Measurements from ENCODE around the gene CNTD1. TPM values are rescaled to one million over a fixed set of nuclear protein-coding genes. Genes with fewer than 3 reads are reported as not detected.

The CNTD1 gene
- total and polyA plus RNA-seq, 2 experiments from 2014 or later = 1.1 TPM; not detected in 1

DNA sequence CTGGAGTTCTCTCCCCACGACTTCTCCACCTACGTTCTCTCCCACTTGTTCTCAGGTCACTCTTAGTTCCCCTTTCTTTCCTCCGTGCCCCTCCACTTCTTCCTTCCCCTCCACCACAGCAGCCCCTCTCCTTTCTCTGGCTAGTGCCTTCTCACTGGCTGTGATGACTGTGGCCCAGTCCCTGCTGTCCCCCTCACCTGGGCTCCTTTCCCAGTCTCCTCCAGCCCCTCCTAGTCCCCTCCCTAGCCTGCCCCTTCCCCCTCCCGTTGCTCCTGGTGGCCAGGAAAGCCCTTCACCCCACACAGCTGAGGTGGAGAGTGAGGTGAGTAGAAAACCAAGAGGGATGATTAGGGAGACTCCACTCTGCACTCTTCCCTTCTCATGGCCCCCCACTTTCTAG, 3.6 kb upstream of the CNTD1 start:
- Histone ChIP-seq H3K79me2 (replicated peaks; ENCODE audit: insufficient read depth) (peaks cover 8% of the 10 kb centered on the region), H3K27me3 (ENCODE audit: insufficient read depth) (peaks cover 11% of the 10 kb centered on the region), H3K9me2 (ENCODE audit: insufficient read depth) (no peaks in the 10 kb centered on the region), H3K36me3 (ENCODE audit: insufficient read depth) (no peaks in the 10 kb centered on the region), H3K27ac (ENCODE audit: low read depth) (no peak overlapping the region), H3K4me1 (ENCODE audit: insufficient read depth) (peaks cover 6% of the 10 kb centered on the region; the same call in 1 of the 2 replicates), H3K4me2 (no peak overlapping the region), H3F3A (replicated peaks; ENCODE audit: low read depth) (no peaks in the 10 kb centered on the region), H2AFZ (no peak overlapping the region), H3K4me3 (no peak overlapping the region), H4K20me1 (replicated peaks; ENCODE audit: insufficient read depth) (no peaks in the 10 kb centered on the region)
- Mint-ChIP-seq H3K27me3 (ENCODE audit: insufficient read depth, low read depth, poor library complexity) (peaks cover 13% of the 10 kb centered on the region), H3K4me1 (peaks cover 5% of the 10 kb centered on the region; the same call in 1 of the 3 replicates), H3K27ac (no peak overlapping the region), H3K36me3 (ENCODE audit: low read depth) (peaks cover 13% of the 10 kb centered on the region), H3K4me3 (no peak overlapping the region), H3K9me3 (peaks cover 11% of the 10 kb centered on the region)
- no peak for DNase-seq (ENCODE audit: low spot score)
- TF ChIP-seq JUNB (IDR thresholded peaks at IDR 0.05; ENCODE audit: unreplicated experiment) (no peak), ETS1 (IDR thresholded peaks at IDR 0.05) (no peak), POLR2AphosphoS5 (IDR thresholded peaks at IDR 0.05; ENCODE audit: low read depth) (no peak), STAT1 (IDR thresholded peaks at IDR 0.05; ENCODE audit: unreplicated experiment) (no peak), EZH2 (IDR thresholded peaks at IDR 0.05; ENCODE audit: low read depth, unreplicated experiment) (no peak), ZNF114 (CRISPR knock-in tag; IDR thresholded peaks at IDR 0.05) (no peak), CREB1 (CRISPR knock-in tag; IDR thresholded peaks at IDR 0.05; ENCODE audit: low read depth) (no peak), EZH2phosphoT487 (IDR thresholded peaks at IDR 0.05; ENCODE audit: unreplicated experiment) (no peak), NANOG (IDR thresholded peaks at IDR 0.05; ENCODE audit: borderline replicate concordance) (no peak), REST (IDR thresholded peaks at IDR 0.05; ENCODE audit: unreplicated experiment) (no peak), ZNF331 (CRISPR knock-in tag; IDR thresholded peaks at IDR 0.05; ENCODE audit: low read depth) (no peak)
- TF ChIP-seq, protein P1, sequence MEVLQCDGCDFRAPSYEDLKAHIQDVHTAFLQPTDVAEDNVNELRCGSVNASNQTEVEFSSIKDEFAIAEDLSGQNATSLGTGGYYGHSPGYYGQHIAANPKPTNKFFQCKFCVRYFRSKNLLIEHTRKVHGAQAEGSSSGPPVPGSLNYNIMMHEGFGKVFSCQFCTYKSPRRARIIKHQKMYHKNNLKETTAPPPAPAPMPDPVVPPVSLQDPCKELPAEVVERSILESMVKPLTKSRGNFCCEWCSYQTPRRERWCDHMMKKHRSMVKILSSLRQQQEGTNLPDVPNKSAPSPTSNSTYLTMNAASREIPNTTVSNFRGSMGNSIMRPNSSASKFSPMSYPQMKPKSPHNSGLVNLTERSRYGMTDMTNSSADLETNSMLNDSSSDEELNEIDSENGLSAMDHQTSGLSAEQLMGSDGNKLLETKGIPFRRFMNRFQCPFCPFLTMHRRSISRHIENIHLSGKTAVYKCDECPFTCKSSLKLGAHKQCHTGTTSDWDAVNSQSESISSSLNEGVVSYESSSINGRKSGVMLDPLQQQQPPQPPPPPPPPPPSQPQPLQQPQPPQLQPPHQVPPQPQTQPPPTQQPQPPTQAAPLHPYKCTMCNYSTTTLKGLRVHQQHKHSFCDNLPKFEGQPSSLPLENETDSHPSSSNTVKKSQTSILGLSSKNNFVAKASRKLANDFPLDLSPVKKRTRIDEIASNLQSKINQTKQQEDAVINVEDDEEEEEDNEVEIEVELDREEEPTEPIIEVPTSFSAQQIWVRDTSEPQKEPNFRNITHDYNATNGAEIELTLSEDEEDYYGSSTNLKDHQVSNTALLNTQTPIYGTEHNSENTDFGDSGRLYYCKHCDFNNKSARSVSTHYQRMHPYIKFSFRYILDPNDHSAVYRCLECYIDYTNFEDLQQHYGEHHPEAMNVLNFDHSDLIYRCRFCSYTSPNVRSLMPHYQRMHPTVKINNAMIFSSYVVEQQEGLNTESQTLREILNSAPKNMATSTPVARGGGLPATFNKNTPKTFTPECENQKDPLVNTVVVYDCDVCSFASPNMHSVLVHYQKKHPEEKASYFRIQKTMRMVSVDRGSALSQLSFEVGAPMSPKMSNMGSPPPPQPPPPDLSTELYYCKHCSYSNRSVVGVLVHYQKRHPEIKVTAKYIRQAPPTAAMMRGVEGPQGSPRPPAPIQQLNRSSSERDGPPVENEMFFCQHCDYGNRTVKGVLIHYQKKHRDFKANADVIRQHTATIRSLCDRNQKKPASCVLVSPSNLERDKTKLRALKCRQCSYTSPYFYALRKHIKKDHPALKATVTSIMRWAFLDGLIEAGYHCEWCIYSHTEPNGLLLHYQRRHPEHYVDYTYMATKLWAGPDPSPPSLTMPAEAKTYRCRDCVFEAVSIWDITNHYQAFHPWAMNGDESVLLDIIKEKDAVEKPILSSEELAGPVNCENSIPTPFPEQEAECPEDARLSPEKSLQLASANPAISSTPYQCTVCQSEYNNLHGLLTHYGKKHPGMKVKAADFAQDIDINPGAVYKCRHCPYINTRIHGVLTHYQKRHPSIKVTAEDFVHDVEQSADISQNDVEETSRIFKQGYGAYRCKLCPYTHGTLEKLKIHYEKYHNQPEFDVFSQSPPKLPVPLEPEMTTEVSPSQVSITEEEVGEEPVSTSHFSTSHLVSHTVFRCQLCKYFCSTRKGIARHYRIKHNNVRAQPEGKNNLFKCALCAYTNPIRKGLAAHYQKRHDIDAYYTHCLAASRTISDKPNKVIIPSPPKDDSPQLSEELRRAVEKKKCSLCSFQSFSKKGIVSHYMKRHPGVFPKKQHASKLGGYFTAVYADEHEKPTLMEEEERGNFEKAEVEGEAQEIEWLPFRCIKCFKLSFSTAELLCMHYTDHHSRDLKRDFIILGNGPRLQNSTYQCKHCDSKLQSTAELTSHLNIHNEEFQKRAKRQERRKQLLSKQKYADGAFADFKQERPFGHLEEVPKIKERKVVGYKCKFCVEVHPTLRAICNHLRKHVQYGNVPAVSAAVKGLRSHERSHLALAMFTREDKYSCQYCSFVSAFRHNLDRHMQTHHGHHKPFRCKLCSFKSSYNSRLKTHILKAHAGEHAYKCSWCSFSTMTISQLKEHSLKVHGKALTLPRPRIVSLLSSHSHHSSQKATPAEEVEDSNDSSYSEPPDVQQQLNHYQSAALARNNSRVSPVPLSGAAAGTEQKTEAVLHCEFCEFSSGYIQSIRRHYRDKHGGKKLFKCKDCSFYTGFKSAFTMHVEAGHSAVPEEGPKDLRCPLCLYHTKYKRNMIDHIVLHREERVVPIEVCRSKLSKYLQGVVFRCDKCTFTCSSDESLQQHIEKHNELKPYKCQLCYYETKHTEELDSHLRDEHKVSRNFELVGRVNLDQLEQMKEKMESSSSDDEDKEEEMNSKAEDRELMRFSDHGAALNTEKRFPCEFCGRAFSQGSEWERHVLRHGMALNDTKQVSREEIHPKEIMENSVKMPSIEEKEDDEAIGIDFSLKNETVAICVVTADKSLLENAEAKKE (CRISPR knock-in tag; IDR thresholded peaks at IDR 0.05) = no peak
- TF ChIP-seq, protein P2, sequence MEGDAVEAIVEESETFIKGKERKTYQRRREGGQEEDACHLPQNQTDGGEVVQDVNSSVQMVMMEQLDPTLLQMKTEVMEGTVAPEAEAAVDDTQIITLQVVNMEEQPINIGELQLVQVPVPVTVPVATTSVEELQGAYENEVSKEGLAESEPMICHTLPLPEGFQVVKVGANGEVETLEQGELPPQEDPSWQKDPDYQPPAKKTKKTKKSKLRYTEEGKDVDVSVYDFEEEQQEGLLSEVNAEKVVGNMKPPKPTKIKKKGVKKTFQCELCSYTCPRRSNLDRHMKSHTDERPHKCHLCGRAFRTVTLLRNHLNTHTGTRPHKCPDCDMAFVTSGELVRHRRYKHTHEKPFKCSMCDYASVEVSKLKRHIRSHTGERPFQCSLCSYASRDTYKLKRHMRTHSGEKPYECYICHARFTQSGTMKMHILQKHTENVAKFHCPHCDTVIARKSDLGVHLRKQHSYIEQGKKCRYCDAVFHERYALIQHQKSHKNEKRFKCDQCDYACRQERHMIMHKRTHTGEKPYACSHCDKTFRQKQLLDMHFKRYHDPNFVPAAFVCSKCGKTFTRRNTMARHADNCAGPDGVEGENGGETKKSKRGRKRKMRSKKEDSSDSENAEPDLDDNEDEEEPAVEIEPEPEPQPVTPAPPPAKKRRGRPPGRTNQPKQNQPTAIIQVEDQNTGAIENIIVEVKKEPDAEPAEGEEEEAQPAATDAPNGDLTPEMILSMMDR (conservative IDR thresholded peaks at IDR 0.05; ENCODE audit: low read depth in 2 of 2) = no peak
- no peak for ATAC-seq
